Glutamatergic neuron (in vitro differentiated cells): ENCODE results near the gene TCF7L2. TPM values are rescaled to one million over a fixed set of nuclear protein-coding genes. Genes with fewer than 3 reads are reported as not detected.

Source experiments
- DNase-seq: peaks from one replicate; pipeline ENCODE4 v3.0.0; 2022
- H3K27ac Mint-ChIP-seq: one replicate; pipeline ENCODE4 v1.8.0; 2020; ENCODE audit warnings: mild to moderate bottlenecking, mixed read lengths, inconsistent platforms; ENCODE audit not compliant: unreplicated experiment
- H3K27me3 Mint-ChIP-seq: one replicate; pipeline ENCODE4 v1.8.0; 2020; ENCODE audit warnings: mild to moderate bottlenecking, moderate library complexity, mixed read lengths, inconsistent platforms; ENCODE audit not compliant: unreplicated experiment
- H3K36me3 Mint-ChIP-seq: one replicate; pipeline ENCODE4 v1.8.0; 2020; ENCODE audit warnings: mild to moderate bottlenecking, mixed read lengths, inconsistent platforms; ENCODE audit not compliant: unreplicated experiment
- H3K4me1 Mint-ChIP-seq: one replicate; pipeline ENCODE4 v1.8.0; 2020; ENCODE audit warnings: mild to moderate bottlenecking, low read depth, mixed read lengths, inconsistent platforms; ENCODE audit not compliant: unreplicated experiment
- H3K4me3 Mint-ChIP-seq: one replicate; pipeline ENCODE4 v1.8.0; 2020; ENCODE audit warnings: mild to moderate bottlenecking, mixed read lengths, inconsistent platforms; ENCODE audit not compliant: unreplicated experiment
- H3K9me3 Mint-ChIP-seq: one replicate; pipeline ENCODE4 v1.8.0; 2020; ENCODE audit warnings: mild to moderate bottlenecking, moderate library complexity, mixed read lengths, inconsistent platforms; ENCODE audit not compliant: unreplicated experiment
- total RNA-seq: library from RNA; stranded (reverse); fragmentation: NEBNext Ultra II Directional; extraction: Animal tissue kit (Norgen Biotek cat#: 25700); gene quantifications from one replicate; pipeline ENCODE4 v1.2.1, GENCODE V29; 2021; ENCODE audit not compliant: unreplicated experiment
- TF ChIP-seq, protein P1 (sequence below): fragments of 200-600 bp; sonication (generic); IDR thresholded peaks from one replicate; pipeline ENCODE4 v1.5.0; 2021; ENCODE audit not compliant: partially characterized antibody, unreplicated experiment

Gene TCF7L2
- total RNA-seq, 1 donor from 2014 or later = 5.0 TPM

DNA sequence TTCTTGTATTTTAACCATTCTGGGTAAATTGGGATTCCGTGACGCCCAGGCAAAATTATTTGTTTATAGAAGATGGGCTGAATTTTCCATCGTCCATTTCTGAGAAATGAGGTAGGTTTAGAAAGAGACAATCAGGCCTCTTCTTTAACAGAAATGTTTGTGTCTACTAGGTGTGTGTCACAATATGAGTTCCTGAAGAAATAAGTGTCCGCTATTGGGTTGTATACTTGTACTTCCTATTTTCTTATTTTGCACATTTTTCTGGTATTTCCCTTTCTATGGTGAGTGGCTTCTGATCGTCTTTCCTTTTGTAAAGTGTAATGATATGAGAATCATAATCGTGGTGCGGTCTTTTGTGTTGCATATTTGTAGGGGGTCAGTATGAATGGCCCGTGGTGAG is 83.9 kb downstream of the TCF7L2 start:
- H3K27ac Mint-ChIP-seq = no peak overlapping the region
- no peak for DNase-seq
- H3K4me3 Mint-ChIP-seq = no peak overlapping the region
- TF ChIP-seq, protein P1, sequence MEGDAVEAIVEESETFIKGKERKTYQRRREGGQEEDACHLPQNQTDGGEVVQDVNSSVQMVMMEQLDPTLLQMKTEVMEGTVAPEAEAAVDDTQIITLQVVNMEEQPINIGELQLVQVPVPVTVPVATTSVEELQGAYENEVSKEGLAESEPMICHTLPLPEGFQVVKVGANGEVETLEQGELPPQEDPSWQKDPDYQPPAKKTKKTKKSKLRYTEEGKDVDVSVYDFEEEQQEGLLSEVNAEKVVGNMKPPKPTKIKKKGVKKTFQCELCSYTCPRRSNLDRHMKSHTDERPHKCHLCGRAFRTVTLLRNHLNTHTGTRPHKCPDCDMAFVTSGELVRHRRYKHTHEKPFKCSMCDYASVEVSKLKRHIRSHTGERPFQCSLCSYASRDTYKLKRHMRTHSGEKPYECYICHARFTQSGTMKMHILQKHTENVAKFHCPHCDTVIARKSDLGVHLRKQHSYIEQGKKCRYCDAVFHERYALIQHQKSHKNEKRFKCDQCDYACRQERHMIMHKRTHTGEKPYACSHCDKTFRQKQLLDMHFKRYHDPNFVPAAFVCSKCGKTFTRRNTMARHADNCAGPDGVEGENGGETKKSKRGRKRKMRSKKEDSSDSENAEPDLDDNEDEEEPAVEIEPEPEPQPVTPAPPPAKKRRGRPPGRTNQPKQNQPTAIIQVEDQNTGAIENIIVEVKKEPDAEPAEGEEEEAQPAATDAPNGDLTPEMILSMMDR = no peak
- no peaks in the 10 kb centered on the region for H3K9me3 Mint-ChIP-seq
- no peaks in the 10 kb centered on the region for H3K36me3 Mint-ChIP-seq
- no peaks in the 10 kb centered on the region for H3K4me1 Mint-ChIP-seq
- H3K27me3 Mint-ChIP-seq = peaks cover 2% of the 10 kb centered on the region

DNA sequence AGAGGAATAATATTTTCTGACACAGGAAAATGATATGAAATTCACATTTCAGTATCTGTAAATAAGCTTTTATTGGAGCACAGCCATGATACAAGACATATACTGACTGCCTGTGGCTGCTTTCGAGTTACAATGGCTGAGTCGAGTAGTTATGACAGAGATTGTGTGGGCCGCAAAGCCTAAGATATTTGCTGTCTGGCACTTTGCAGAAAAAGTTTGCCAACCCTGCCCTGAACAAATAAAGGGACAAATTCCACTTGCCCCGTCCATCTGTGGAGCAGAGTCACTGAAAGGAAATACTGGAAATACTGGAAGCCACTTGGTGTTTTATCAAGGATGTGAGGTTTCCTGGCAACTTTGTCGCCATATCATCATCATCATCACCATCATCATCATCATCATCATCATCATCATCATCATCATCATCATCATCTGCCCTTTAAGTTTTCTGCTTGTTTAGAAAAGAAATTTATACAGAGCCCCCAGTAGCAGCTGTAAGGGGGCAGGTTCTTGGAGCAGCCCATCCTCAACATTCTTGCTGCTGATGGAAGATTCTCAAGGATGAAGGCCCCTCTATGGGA is 85.8 kb downstream of the TCF7L2 start:
- DNase-seq = no peak
- H3K27me3 Mint-ChIP-seq = peaks cover 2% of the 10 kb centered on the region
- no peak overlapping the region for H3K4me3 Mint-ChIP-seq
- H3K4me1 Mint-ChIP-seq = no peaks in the 10 kb centered on the region
- TF ChIP-seq, protein P1 = no peak
- H3K36me3 Mint-ChIP-seq = no peaks in the 10 kb centered on the region
- no peak overlapping the region for H3K27ac Mint-ChIP-seq
- H3K9me3 Mint-ChIP-seq = no peaks in the 10 kb centered on the region

DNA sequence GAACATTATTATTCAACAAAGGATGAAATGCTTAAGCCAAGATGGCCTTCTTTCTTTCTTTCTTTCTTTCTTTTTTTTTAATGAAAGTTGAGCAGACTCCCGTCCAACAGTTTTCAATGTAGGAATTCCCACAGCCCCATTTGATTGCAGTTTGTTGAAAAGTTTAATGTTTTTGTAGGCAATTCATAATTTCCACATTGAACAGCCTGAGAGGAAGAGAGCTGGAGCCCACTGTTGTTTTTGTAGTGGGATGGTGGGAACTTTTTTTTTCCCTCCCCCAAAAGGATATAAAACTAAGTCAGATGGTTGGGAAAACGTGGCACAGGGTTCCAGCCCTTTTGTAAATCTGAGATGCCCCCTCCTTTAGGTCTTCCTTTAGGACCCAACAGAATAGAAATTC is 86.6 kb downstream of the TCF7L2 start:
- Mint-ChIP-seq H3K27me3 (peaks cover 2% of the 10 kb centered on the region), H3K36me3 (no peaks in the 10 kb centered on the region), H3K4me1 (no peaks in the 10 kb centered on the region), H3K27ac (no peak overlapping the region), H3K4me3 (no peak overlapping the region), H3K9me3 (no peaks in the 10 kb centered on the region)
- TF ChIP-seq, protein P1 = no peak
- no peak for DNase-seq

DNA sequence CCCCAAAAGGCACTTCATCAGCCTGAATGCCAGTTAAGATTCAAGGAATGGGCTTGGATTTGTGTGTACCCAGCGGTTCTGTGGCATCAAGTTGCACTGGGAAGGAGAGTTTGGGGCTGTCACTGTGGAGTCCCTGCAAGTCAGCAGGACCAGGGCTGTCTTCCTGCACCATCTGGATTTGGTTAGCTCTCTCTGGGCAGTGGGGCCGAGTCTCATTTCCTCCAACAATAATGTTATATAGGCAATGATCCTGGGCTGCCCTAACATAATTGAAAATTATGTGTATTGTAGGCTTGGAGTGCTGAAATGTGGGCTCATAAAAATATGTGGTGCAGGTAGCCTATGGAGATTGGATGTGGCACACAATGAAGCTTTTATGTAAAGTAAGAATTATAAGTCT is 87.2 kb downstream of the TCF7L2 start:
- no peaks in the 10 kb centered on the region for H3K4me1 Mint-ChIP-seq
- H3K9me3 Mint-ChIP-seq = no peaks in the 10 kb centered on the region
- no peak overlapping the region for H3K27ac Mint-ChIP-seq
- H3K36me3 Mint-ChIP-seq = no peaks in the 10 kb centered on the region
- H3K27me3 Mint-ChIP-seq = peaks cover 2% of the 10 kb centered on the region
- H3K4me3 Mint-ChIP-seq = no peak overlapping the region
- TF ChIP-seq, protein P1 = no peak
- no peak for DNase-seq

GRCh38 chr10:113038183-113038582 is 88.1 kb downstream of the TCF7L2 start:
- H3K4me1 Mint-ChIP-seq = no peaks in the 10 kb centered on the region
- no peaks in the 10 kb centered on the region for H3K36me3 Mint-ChIP-seq

More at GRCh38 chr10:113038183-113038582, 88.1 kb downstream of the TCF7L2 start:
- H3K27ac Mint-ChIP-seq = no peak overlapping the region
- peaks cover 2% of the 10 kb centered on the region for H3K27me3 Mint-ChIP-seq
- no peak overlapping the region for H3K4me3 Mint-ChIP-seq
- no peaks in the 10 kb centered on the region for H3K9me3 Mint-ChIP-seq
- TF ChIP-seq, protein P1 = no peak
- DNase-seq = no peak
